Hematopoietic multipotent progenitor cell treated with erythropoietin and hydrocortisone succinate and interleukin-3 and kit ligand, for 17 days (in vitro differentiated cells): ENCODE data around the gene LEMD1.
A peak's percentile ranks its signal among the peaks of the same experiment; 100 is the strongest.

Experiments
- DNase-seq: peaks from one replicate; pipeline ENCODE4 v3.0.0-alpha.2; 2015; ENCODE audit warnings: low spot score

LEMD1 gene

DNA sequence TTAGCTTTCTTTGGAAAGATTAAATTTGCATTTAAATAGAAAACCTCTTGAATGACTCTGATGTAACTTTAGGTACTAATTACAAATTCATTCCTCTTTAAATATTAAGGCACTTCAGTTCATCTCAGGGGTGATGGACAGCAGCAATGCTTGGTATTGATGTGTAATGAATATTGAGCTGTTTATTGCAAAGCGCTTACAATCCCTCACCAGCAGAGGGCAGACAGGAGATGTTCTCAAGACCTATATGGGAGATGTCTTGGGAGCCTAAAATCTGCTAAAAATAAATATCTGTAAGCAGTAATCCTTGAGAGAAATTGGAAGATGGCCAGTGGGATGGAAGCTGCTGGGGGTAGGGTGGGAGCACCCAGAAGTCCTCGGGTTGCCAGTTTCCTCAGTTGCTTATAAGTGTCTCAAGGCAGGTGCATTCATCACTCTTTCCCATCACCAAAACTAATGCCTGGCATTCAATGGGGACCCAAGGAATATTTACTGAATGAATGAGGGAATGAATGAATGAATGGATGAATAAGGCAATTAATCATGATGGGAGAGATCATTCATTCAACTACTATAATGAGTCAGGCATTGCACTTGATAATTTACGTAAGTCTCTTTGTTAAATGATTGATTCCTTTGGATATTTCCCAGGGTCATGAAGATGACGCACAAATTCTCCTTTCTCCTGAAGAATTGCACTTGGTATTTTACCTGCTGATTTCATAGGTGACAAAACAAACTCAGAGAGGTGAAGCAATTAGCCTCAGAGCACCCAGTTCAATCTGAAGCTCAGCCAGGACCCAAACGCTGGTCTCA lies 67.4 kb downstream of the LEMD1 start:
- peak; percentile 84 for DNase-seq

DNA sequence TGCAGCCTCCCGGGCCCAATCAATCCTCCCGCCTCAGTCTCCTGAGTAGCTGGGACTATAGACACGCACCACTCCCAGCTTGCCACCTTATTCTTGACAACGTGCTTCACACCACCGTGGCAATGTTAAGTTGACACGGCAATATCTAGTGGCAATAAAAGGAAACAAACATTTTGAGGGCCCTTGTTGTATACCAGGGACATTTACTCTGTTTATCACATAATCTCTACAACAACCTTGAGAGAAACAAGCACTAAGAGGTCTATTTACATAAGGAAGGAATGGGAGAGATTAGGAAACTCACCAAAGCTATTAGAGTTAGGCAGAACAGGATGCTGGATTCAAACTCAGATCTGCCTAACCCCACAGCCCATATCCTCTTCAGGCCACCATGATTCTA lies 68.2 kb downstream of the LEMD1 start:
- DNase-seq, result no peak

DNA sequence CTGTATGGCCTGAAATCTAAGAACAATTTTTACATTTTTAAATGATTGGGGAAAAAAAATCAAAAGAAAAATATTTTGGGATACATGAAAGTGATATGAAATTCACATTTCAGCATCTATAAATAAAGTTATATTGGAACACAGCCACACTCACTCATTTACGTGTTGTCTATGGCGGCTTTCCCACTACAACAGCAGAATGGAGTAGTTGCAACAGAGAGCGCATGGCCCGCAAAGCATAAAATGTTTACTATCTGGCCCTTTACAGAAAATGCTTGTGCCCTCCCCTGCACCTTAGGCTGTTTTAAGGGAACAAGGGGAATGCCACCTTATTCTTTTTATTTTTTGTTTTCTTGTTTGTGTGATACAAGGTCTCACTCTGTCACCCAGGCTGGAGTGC lies 68.7 kb downstream of the LEMD1 start:
- no peak for DNase-seq

DNA sequence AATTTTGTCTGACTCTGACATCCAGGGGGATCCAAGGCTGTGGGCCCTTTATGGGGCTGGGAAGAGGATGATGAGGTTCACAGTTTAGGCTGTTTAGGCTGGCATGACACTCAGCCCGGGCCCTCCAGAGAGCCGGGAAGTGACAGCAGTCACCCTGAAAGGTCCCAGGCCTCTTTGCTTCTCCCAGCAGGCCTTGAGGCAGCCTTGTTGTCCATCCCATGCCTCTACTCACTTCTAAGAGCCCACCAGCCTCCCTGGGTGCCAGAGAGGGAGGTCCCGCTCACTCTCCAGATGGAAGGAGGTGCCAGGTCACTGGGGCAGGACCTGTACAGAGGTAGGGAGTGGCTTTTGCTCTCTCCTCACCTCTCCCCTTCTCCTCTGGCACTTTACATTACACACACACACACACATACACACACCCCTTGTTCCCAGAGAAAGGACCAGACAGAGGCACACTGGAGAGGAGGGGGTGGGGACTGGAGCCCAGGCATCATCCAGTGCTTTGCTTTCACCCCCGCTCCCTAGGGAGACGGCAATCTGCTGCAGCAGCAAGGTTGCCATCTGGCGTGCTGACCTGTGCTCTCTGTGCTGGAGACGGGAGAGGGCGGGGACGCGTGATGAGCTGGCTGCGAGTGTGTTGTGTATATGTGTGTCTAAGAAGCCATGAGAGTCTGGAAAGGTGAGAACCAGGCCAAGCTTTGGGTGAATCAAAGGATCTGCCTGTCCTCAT lies 69.7 kb downstream of the LEMD1 start:
- peak; percentile 25 for DNase-seq

DNA sequence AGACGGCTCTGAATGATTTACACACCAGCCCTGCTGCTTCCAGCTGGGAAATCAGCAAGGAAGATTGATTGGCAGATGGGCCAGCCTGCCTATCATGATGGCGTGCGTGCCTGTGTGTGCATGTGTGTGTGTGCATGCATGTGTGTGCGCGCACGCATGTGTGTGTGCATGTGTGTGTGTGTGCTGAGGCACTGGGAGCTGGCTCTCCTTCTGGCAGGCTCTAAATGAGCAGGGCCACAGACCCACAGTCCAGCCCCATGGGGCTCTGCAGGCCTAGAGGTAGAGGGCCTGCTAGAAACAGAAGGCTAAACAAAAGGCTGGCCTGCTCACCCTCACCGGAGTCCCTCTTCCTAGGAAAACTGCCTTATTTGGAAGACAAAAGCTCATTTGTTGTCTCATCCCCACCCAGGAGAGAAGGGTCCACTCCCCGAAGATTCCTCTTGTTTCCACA lies 71.1 kb downstream of the LEMD1 start:
- no peak for DNase-seq

DNA sequence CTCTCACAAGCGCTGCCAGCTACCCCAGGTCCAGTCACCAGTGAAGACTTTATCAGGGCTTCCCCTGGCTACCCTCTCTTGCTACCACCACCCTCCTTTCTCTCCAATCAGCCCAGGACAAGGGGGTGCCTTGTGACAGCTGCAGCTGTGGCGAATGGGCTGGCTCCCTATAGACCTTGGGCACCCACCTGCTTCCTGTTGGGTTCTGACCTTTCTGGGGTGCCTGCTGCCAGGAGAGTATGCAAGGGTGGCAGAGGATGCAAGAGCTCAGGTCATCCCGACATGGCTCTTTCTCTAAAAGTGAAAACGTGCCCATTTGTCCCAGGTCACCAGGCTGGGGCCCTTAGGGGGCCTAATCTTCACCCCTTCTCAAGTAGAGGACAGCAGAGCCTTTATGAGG lies 71.7 kb downstream of the LEMD1 start:
- no peak for DNase-seq

DNA sequence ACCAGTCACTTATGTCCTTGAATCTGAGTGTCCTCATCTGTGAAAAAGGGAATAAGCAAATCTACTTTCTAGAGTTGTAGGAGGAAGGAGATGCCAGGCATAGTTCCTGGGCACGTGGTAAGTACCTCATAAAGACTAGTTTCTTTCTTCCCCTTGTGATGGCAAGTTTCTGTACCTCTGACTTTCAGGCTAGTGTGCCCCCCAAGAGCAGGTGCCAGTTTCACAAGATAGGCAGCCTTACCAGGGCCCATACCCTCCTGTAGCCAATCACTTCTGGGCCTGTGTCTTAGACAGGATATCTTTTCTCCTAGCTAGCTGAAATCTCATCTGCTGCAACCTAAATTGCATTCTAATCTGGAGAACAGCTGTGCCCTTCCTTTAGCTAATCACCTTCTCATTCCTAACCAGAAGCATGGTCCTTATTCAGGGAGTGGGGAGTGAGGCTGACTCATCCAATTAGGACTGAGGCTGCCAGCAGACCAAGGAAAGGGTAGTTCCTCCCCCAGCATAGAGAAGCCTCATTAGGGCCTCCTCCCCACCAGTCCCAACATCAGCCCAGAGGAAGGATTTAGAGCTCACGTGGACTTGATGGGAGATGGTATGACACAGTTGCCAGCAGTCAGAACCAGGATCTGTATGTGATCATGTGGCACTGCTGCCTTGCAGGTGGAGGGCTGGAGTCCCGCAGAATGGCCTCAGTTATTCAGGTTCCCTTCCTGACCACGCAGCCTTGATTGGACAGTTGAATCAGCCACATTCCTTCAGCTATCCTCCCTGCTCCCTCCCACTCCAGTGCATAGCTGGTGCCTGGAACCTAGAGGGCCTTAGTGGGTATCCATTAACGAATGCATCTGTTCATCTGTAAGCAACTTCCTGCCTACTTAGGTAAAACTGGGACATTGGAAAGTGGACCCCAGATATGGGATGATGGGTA lies 73.0 kb downstream of the LEMD1 start:
- peak; percentile 9 for DNase-seq

DNA sequence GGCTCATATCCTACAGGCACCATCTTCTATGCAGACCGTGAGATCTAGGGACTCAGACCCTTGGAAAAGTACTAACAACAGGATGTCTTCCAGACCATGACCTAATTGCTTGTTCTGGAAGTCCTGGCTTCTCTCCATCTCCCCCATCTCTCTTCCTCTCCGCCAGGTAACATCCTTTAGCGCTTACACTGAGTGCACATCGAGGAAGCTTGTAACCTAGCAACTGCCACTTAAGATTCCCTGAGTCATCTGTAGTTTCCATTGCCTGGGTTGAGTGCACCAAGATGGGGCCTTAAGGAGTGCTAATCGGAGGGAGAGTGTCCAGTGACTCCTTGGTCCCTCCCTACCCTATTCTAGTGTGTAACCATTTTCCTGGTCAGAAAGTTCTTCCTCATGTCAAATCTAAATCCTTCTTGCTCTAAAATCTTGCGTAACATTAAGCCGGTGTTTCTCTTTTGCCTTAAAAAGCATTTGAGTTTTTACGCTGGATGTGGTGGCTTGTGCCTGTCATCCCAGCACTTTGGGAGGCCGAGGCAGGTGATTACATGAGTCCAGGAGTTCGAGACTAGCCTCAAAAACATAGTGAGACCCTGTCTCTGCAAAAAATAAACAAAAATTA lies 74.8 kb downstream of the LEMD1 start:
- DNase-seq, result peak; percentile 32

DNA sequence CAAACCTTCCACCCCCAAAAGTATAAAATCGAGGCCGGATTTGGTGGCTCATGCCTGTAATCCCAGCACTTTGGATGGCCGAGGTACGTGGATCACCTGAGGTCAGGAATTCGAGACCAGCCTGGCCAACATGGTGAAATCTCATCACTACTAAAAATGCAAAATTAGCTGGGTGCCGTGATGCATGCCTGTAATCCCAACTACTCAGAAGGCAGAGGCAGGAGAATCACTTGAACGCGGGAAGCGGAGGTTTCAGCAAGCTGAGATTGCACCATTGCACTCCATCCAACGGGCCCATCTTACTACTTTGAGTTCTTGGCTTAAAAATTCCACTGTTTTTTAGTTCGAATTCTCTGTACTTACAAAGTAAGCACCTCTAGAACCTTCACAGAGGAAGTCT lies 76.1 kb downstream of the LEMD1 start:
- DNase-seq, result no peak

DNA sequence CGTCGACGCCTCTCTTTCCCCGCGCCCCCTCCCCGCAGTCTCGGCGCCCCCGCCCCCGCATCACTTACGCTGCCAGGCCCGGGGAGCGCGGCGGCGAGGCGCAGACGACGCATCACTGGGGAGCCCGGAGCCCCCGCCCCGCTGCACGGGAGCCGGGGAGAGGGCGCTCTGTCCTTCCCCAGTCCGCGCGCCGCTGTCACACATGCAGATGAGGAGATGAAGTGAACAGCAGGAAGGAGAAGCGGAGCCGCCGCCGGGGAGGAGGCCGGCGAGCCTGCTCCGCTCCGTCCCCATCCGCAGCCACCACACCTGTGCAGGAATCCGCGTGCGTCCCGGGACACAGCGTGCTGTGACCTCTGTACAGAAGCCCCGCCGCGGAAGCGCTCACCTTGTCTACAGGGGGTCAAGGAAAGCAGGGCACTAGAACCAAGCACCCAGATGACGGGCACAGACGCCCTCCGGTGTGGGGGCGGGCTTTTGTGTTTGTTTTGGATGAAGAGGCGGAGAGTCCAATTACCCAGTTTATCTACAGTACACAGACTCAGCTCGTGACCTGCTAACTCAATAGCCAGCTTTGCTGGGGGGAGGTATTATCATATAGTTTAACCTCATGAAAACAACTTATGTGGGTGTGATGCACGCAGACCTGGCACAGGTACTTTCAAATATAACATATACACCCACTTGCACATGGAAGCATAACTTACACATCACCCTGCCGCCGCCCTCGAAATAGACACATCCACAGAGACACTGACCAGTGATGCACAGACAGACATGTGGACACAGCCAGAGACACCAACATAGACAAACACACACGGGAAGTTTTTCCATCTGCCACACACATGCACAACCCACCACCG lies 77.6 kb downstream of the LEMD1 start:
- DNase-seq, result peak; percentile 84

DNA sequence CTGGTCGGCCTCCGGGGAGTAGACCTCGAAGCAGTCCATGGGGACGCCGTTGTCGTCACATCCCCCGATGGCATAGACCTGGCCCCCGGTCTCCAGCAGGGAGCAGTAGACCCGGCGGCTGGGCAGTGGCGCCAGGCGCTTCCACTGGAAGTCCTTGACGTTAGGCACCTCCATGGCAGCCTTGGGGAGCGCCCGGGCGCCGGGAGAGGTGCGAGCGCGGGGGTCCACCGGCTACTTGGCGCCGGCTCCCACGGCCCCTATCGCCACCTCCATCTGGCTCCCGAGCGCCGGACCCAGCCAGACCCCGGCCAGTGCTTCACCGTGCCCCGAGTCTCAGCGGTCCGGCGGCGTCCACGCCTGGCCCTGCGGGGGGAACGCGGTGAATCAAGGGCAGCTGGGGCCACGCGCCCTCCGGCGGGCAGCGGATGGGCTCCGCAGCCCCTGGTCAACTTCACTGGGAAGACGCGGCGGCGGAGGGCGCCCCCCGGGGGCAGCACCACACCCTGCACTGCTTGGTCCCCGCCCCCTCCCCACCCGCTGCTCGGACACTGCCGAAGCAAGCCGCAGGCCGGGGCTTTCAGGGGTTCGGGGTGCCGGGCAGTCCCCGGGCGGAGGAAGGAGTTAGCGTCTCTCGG lies 78.3 kb downstream of the LEMD1 start:
- DNase-seq, result peak; percentile 71

DNA sequence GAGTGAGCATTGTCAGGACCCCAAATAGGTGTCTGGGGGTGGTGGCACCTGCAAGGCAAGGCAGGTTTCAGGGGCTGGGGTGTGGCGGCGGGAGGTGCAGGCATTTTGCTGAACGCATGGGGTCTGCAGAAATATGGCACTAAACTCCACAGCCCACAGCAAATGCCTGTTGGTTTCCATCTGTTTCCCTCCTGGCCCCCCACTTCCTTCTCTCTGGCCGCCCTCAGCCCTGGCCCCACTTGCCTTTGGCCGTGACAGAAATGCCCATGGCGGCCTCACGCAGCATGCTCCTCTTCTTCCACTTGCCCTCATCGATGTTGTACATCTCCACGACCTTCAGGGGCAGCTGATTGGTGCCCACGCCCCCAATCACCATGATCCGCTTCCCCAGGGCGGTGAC lies 78.9 kb downstream of the LEMD1 start:
- no peak for DNase-seq

DNA sequence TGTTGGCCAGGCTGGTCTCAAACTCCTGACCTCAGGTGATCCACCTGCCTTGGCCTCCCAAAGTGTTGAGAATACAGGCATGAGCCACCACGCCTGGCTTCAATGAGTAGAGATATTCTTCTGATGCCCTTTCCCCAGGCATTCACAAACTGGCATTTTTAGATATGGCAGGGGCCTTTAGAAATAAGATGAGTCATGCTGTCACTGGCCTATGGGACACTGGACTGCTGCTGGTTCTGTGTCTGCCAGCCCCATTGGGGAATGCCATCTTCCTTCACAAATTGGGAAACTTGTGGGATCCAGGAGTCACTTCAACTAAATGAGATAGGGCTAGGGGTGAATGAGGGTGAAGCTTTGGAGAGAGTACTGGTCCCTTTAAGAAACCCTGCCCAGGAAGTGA lies 81.2 kb downstream of the LEMD1 start:
- DNase-seq, result peak; percentile 79

DNA sequence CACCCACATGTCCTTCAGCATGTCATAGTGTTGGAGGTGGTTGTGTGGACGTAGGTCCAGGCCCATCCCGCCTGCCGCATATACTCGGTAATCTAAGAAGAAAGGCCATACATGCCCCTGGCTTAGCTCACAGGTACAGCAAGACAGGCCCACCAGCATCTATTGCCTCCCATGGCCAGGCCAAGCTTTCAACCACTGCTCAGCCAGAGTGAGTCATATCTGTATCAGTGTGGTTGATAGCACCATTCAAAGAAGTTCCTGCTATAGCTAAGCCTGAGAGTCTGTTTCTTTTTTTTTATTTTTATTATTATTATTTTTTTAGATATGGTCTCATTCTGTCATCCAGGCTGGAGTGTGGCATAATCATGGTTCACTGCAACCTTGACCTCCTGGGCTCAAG lies 82.1 kb downstream of the LEMD1 start:
- no peak for DNase-seq

DNA sequence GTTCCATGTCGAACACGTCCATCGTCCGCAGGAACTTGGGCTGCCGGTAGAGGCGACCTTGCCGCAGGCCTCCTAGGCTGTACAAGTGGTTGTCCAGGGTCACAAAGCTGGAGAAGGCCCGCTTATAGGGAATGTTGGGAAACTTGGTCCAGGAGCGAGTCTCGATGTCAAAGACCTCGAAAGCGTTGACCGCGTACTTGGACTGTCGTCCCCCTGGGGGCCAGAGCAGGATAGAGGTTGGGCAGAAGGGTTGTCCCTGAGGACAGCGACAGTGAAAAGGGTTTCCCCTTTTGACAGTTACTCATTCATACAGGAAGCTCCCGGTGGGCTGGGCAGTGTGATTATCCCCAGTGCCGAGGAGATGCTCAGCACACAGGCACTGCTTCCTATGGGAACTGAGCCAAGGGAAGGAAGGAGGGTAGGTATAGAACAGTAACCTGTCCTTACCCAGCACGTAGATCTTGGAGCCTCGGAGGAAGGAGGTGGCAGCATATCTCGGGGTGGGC lies 82.6 kb downstream of the LEMD1 start:
- DNase-seq, result no peak

DNA sequence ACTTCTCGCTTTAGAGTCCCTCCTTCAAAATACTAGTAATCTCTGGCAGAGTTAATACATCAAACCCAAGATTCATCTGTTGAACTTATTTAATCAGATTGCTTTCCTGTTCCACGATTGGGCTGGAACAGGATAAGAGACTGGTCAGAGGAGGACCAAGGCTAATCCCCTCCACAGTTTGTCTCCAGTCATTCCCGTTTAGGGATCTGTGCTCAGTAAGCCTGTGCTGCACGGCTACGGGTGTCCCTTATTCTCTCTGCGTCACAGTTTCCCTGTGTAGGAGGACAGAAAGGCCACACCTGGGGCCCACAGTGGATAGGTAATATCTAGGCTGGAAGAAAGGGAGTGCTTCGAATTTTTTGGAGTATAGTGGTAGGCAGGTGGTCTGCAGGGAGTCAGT lies 83.8 kb downstream of the LEMD1 start:
- no peak for DNase-seq

DNA sequence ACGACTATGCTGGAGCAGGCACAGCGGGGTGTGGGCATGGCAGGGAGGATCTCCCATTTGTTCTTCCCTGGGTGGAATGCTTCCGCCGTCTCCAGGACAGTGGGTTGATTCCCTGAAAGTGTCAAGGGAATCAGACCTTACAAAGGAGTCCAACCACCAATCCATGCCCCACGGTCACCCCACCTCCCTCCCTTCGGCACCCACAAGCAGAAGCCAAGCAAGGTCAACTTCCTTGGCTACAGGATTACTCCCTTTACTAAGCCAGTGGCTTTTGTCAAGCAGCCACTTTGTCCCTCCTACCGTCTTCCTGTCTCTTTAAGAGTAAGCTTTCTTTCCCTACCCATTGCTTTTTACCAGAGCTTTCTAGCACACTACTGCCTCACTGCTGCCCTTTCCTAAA lies 84.4 kb downstream of the LEMD1 start:
- DNase-seq, result no peak

DNA sequence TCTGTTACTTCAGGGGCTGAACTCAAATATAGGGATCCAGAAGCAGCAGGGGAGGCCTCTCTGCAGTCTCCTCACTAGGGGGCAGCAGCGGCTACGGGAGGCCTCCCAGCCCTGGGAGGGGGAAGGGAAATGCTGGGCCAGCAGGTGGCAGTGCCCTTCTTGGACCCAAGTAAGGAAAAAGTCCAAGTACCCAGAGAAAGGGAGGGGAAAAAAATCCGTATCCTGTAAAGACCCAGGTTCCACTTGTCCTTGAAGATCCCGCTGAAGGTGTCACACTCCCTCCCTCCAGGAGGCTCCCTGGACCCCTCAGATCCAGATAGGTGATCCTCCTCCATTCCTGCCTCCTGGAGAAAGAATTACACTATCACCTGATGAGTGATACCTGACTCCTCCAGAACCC lies 86.2 kb downstream of the LEMD1 start:
- DNase-seq, result peak; percentile 93

DNA sequence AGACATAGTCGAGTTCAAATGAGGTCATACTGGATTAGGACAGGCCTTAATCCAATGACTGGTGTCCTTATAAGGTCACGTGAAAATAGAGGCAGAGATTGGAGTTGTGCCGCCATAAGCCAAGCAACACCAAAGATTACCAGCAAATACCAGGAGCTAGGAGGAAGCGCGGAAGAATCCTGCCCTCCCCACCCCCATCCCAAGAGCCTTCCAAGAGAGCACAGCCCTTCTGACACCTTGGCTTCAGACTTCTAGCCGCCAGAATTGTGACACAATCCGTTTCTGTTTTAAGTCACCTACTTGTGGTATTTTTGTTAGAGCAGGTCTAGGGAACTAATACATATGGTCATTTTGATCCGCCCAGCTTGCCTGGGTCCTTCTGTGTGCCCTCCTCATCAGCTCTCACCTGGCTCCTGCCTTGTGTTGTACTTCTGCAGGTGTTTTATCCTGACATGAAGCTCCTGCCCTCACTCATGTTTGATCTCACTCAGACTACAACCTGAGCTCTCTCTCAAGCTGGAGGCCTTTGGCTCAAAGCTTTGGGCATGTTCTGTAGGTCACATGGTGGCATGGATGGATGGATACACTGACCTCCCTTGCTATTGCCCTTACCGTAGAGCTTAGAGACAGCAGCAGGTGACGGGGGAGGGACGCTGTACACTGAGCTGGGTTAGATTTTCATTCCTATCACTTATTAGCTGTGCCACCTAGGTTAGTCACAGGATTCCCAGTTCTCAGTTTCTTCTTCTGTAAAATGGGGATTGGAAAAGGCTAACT lies 89.7 kb downstream of the LEMD1 start:
- DNase-seq, result no peak
